ENCODE data around the gene PANK4.

The PANK4 gene

GRCh38 chr1:2527556-2527860 lies 1.1 kb upstream of the PANK4 start:
- no peak overlapping the region for H3K4me3 ChIP-seq (ENCODE audit: control insufficient read depth, low read depth, low read length)
- DNase-seq (ENCODE audit: low read depth) = no peak
- TF ChIP-seq CTCF (IDR thresholded peaks at IDR 0.05; ENCODE audit: control insufficient read depth, insufficient read depth, low read depth, low read length, missing control alignments) = no peak

- H3K4me3 ChIP-seq (ENCODE audit: control insufficient read depth, low read depth, low read length) = peak overlapping the region; percentile 54
- DNase-seq (ENCODE audit: low read depth) = no peak
Observed at GRCh38 chr1:2526824-2527555, 594 bp upstream of the PANK4 start.

GRCh38 chr1:2525572-2525919 lies 850 bp downstream of the PANK4 start:
- H3K4me3 ChIP-seq (ENCODE audit: control insufficient read depth, low read depth, low read length) = peak overlapping the region; percentile 77
- DNase-seq (ENCODE audit: low read depth) = no peak
- TF ChIP-seq CTCF (IDR thresholded peaks at IDR 0.05; ENCODE audit: control insufficient read depth, insufficient read depth, low read depth, low read length, missing control alignments) = no peak

More at GRCh38 chr1:2526824-2527555, 594 bp upstream of the PANK4 start:
- no peak for TF ChIP-seq CTCF (IDR thresholded peaks at IDR 0.05; ENCODE audit: control insufficient read depth, insufficient read depth, low read depth, low read length, missing control alignments)

- H3K4me3 ChIP-seq (ENCODE audit: control insufficient read depth, low read depth, low read length) = no peak overlapping the region
- no peak for TF ChIP-seq CTCF (IDR thresholded peaks at IDR 0.05; ENCODE audit: control insufficient read depth, insufficient read depth, low read depth, low read length, missing control alignments)
- no peak for DNase-seq (ENCODE audit: low read depth)
Observed at GRCh38 chr1:2523891-2524609, 2.3 kb downstream of the PANK4 start.

GRCh38 chr1:2523191-2523890 lies 3.1 kb downstream of the PANK4 start:
- no peak for DNase-seq (ENCODE audit: low read depth)
- no peak for TF ChIP-seq CTCF (IDR thresholded peaks at IDR 0.05; ENCODE audit: control insufficient read depth, insufficient read depth, low read depth, low read length, missing control alignments)
- no peak overlapping the region for H3K4me3 ChIP-seq (ENCODE audit: control insufficient read depth, low read depth, low read length)

- no peak for TF ChIP-seq CTCF (IDR thresholded peaks at IDR 0.05; ENCODE audit: control insufficient read depth, insufficient read depth, low read depth, low read length, missing control alignments)
- DNase-seq (ENCODE audit: low read depth) = no peak
Observed at GRCh38 chr1:2522230-2522629, 4.2 kb downstream of the PANK4 start.

More at GRCh38 chr1:2522230-2522629, 4.2 kb downstream of the PANK4 start:
- no peak overlapping the region for H3K4me3 ChIP-seq (ENCODE audit: control insufficient read depth, low read depth, low read length)
